Activated CD4-positive, alpha-beta T cell treated with anti-CD3 and anti-CD28 coated beads, Interleukin-10, Interleukin-2, amounts not matched to agents 100 ng/mL and 50 ng/mL, durations not matched to agents 16 hours and 8 hours (primary cell): ENCODE measurements around the gene WDR87.
"Not testable (repeated sequence)": the region's sequence is repeated elsewhere in the genome, so short reads cannot be mapped to it uniquely, and the experiment has no call there.

ENCODE experiments used
- DNase-seq: peaks from one replicate; pipeline ENCODE4 v3.0.0-alpha.2; 2020

WDR87 gene

DNA sequence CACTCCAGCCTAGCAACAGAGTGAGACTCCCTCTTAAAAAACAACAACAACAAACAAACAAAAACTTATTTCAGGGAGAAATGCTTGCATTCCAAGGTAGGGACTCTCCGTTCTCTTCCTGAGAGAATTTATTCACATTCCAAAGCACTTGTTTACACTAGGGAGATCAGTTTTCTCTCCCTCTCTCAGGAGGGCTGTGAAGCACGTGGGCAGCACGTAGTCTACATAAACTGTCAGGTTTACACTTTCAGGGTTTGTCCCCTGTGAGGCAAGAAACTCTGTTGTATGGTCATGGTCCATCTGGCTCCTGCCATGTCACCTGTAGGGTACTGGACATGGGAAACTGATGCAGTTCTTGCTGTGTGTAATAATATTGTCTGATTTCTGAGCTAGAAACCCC is 31.6 kb downstream of the WDR87 start:
- DNase-seq = no peak

GRCh38 chr19:37872383-37872782 is 34.0 kb downstream of the WDR87 start:
- no peak for DNase-seq

GRCh38 chr19:37869766-37870340 is 36.5 kb downstream of the WDR87 start:
- DNase-seq = no peak

DNA sequence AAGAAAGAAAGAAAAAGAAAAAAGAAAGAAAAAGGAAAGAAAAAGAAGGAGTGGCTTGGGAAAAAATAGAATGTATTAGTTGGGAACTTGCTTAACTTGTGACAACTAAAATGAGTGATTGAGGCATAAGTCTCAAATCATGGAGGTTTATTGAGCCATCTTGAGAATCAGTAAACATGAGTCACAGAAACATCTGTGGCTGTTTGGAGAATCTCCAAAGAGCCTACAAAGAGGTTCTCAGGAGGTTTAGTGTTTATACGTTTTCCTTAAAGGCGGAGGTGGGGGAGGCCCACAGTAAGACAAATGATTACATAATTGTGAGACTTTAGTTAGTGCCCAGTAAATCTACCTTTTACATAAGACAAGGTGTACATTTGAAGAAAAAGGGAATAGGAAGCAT is 38.6 kb downstream of the WDR87 start:
- no peak for DNase-seq

DNA sequence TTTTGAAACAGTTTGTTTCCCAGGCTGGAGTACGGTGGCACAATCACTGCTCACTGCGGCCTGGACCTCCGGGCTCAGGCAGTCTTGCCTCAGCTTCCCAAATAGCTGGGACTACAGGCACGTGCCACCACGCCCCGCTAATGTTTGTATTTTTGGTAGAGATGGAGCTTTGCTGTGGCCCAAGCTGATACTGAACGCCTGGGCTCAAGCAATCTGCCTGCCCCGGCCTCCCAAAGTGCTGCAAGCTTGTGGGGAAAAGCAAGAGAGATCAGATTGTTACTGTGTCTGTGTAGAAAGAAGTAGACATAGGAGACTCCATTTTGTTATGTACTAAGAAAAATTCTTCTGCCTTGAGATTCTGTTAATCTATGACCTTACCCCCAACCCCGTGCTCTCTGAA is 40.5 kb downstream of the WDR87 start:
- DNase-seq = not testable (repeated sequence)

DNA sequence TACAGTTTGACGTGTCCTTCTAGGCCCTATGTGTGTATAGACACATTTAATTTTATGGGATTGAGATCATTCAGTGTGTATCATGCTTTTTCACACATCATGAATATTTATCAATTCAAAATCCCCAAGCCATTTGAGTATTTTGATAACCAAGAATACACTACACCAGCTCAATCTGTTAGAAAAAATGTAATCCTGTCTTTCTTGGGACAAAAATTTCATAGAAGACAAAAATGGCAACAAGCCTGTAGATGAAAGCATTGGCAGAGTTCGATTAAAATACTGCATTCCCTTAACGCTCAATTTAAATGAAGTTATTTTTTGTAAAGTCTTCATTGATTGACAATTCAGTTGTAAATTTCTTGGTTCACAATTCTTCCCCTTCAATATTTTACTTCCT is 41.9 kb downstream of the WDR87 start:
- DNase-seq = no peak

GRCh38 chr19:37855098-37855497 is 51.3 kb downstream of the WDR87 start:
- DNase-seq = no peak

- DNase-seq = no peak
Measured at GRCh38 chr19:37845932-37846331, 60.5 kb downstream of the WDR87 start.
